ENCODE data around the gene BRAT1.

The BRAT1 gene

GRCh38 chr7:2494191-2495130 is 60.9 kb downstream of the BRAT1 start:
- no peak for DNase-seq

- DNase-seq: no peak
These were observed 61.8 kb downstream of the BRAT1 start for GRCh38 chr7:2493205-2494164.

- DNase-seq: no peak
These were observed 63.3 kb downstream of the BRAT1 start for GRCh38 chr7:2492038-2492437.

- no peak for DNase-seq
These were observed 65.1 kb downstream of the BRAT1 start for GRCh38 chr7:2490181-2490651.

- no peak for DNase-seq
These were observed 66.6 kb downstream of the BRAT1 start for GRCh38 chr7:2488681-2489080.

DNA sequence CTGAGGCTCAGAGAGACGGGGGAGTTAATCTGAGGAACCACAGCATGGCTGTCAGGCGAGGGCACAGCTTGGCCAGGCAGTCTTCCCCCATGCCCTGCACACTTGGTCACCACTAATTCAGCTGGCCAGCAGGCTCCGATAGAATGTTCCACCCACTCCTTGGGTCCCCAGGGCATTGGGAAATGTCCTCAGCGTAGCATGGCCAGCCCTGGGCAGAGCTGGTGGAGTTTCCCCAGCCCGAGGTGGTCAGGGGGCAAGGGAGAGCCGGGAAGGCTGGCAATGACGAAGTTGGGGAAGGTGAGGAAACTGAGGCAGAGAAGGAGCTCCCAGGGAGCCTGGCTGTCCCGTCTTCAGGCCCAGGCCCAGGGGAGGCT is 67.1 kb downstream of the BRAT1 start:
- DNase-seq: no peak
